GM19372 (cell line): ENCODE measurements around the gene F11R.
A peak's percentile ranks its signal among the peaks of the same experiment; 100 is the strongest.
"Not testable (repeated sequence)": the region's sequence is repeated elsewhere in the genome, so short reads cannot be mapped to it uniquely, and the experiment has no call there.

Experiments
- ATAC-seq: cut with Tn5 transposase; IDR thresholded peaks from one replicate; pipeline ENCODE4 v1.9.1; 2021; ENCODE audit warnings: mild to moderate bottlenecking, low read depth, moderate library complexity; ENCODE audit not compliant: unreplicated experiment

F11R gene

GRCh38 chr1:161020509-161021164 is at the start of gene F11R:
TSS of gene F11R (minus strand) at chr1:161021152. CDS start at chr1:161021073, 79 bp downstream.
- peak; percentile 38 for ATAC-seq

DNA sequence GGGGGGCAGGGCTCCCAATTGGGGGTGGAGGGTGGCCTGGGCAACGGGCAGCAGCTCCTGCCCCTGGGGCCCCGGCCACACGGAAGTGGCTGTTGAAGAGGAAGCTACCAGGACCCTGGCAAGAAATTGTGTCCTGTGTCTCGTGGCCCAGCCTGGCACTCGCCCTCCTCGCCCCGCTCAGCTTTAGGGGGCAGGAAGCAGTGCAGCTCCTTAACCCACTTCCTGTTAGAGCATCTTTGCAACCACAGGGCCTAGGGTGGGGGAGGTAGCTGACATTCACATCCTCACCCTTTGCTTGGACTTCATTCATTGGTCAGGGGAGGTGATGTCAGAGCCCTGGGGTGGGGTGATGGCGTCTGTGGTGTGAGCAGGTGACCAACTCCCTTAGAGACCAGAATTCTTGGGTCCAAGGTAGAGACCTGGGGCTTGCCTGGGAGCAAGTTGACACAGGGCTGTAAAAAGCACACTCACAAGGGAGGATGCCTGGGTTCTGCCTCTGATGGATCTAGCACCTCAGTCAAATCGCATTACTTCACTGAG is 48.8 kb upstream of the F11R start, which contains the start of gene ARHGAP30:
TSS of gene ARHGAP30 (minus strand) at position 161 of the 540 bp plus-strand sequence. CDS start 267 bp downstream, outside the sequence.
- ATAC-seq = peak; percentile 84

GRCh38 chr1:161069241-161069640 is 48.3 kb upstream of the F11R start:
- ATAC-seq = no peak

- peak; percentile 58 for ATAC-seq
Measured at GRCh38 chr1:161068306-161069234, 47.6 kb upstream of the F11R start.

DNA sequence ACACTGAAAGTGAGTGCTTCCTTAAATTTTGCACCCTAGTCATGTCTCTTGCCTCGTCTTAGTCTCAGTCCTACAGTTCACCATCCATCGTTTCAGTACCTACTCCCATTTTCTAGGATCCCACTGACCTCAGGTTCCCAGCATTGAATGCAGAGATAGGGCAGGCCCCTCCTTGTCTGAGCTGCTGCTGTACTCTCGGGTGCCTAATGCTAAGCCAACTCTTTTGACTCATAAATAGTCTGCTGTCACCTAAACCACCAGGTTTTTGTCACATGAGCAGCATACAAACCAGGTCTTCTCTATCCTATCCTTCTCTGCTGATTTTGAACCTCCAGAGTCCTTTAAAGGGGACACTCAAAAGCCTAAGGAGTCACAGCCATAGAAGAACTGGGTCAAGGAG is 45.7 kb upstream of the F11R start:
- ATAC-seq = no peak

- ATAC-seq = not testable (repeated sequence)
Measured at GRCh38 chr1:161065681-161066080, 44.7 kb upstream of the F11R start.

DNA sequence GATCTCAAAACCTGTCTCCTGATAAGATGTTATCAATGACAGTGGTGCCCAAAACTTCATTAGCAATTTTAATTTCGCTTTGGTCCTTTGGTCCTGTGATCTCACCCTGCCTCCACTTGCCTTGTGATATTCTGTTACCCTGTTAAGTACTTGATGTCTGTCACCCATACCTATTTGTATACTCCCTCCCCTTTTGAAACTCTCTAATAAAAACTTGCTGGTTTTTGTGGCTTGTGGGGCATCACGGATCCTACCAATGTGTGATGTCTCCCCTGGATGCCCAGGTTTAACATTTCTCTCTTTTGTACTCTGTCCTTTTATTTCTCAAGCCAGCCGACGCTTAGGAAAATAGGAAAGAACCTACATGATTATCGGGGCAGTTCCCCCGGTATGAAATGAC is 43.0 kb upstream of the F11R start:
- not testable (repeated sequence) for ATAC-seq

GRCh38 chr1:161061419-161061818 is 40.5 kb upstream of the F11R start:
- no peak for ATAC-seq

DNA sequence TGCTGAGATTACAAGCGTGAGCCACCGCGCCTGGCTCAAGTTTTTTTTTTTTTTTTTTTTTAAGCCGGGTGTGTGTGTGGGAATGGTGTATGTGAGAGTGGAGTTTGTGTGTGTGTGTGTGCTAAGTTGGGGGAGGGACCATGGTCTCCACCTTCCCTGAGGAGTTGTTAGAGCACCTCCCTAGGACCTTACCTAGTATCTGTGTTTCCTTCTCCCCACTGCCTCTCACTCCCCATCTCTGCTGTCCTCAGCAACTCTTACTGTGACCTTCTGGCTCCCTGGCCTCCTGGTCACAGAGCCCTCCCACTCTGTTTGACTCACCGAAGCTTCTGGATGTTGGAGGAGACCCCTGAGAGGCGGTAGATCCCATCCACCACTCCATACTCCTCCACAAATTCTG is 38.3 kb upstream of the F11R start:
- ATAC-seq = no peak

GRCh38 chr1:161054805-161055204 is 33.9 kb upstream of the F11R start:
- no peak for ATAC-seq

DNA sequence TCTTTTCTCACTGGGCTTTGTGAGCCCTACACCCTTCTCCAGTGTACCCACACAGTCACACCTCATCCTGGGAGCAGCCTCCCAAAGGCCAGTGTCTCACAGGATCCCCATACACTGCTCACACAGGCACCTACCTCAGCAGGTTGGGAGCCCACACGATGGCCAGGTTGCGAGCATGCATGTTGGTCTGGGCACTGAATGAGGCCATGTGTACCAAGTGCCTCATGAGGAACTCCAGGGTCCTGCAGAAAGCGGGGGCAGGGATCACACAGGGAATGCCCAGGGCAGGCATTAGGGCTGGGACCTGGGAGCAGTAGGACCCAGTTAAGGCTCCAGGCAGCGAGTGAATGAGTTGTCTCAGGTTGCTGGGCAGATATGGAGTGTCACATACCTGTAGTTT is 33.3 kb upstream of the F11R start:
- no peak for ATAC-seq

GRCh38 chr1:161052899-161053298 is 31.9 kb upstream of the F11R start:
- no peak for ATAC-seq

DNA sequence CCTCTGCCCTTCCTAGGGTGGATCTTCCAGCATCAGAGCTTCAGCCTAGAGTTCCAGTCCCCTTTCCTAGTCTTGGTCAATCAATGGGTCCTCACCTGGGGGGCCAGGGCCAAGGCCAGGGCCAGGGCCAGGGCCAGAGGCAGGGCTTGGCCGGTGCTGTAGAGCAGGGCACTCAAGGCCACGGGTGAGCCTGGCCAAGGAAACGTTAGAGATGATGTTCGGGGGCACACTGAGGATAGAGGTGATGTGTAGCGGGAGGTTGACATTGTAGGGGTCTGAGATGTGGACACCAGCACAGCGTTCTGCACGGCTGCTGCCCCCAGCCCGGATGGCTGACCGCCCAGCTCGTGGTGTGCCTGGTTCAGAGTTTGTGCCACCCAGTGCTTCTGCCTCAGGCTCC is 30.3 kb upstream of the F11R start:
- ATAC-seq = no peak

DNA sequence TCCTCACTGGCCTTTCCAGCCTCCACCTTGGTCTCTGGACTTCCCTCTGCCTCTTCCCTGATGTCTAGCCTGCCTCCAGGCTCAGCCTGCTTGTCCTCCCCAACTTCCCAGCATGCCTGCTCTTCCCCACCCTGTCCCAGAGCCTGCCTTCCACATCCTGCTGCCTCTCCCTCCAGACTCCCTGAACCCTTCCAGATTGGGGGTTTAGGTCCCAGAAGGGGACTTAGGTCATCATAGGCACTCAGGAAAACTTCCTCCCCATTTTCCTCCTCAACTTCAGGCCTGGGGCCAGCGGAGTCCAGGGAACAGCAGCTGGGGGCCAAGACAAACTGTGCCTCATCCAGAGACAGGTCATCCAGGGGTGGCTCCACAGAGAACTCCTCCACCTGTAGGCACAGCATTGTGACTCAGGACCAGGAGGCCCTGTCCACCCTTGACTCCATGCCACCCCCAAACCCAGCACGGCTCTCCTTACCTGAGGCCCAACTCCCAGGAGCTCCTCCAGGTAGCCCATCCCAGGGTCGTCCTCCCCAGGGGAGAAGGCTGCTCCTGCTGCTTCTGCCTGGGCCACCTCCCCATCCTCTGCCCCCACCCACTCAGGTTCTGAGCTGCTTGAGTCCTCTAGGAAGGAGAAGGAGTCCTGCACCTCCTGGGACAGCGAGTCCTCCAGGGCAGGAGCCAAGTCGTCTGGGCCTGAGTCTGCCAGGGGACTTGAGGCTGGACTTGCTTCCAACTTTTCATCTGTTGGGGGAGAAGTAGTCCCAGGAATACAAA is 28.2 kb upstream of the F11R start:
- no peak for ATAC-seq

DNA sequence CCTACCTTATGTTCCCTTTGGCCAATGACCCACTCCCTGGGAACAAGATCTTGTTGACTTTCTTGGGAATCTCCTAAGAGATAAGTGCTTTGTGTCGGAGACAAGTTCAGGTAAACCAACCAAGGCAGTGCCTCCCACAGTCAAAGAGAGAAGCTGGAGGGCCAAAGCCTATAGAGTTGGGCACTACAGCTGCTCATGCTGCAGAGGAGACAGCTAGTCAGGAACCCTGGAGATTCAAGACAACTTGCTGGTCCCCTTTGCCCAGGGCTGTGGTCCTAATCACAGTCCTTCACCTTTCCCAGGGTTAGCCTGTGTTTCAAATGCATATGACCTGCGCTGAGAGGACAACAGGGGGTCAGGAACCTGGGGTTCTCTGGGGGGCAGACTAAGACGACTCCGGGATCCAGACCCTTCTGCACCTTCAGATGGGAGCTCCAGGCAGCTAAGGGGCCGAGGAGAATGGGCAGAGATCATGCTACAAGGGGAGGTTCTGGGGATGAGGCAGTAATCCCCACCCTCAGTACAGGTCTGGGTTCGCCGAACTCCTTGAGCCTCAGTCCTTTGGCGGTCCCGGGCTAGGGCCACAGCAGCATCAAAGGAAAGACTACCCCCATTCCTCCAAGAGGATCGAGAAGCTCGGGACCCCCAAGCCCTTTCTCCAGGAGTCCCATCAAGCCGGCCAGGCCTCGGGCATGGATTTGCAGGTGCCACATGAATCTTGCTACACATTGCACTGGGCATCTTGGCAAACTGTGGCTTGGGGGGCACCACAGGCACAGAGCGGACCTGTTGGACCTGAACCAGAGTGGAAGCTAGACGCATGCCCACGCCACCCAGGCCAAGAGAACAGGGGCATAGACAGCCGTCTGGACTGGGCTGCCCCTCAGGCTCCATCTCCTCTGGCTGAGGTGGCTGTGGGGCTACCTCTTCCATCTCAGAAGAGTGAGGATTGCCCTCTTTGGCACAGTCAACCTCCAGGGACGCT is 26.8 kb upstream of the F11R start:
- ATAC-seq = no peak

DNA sequence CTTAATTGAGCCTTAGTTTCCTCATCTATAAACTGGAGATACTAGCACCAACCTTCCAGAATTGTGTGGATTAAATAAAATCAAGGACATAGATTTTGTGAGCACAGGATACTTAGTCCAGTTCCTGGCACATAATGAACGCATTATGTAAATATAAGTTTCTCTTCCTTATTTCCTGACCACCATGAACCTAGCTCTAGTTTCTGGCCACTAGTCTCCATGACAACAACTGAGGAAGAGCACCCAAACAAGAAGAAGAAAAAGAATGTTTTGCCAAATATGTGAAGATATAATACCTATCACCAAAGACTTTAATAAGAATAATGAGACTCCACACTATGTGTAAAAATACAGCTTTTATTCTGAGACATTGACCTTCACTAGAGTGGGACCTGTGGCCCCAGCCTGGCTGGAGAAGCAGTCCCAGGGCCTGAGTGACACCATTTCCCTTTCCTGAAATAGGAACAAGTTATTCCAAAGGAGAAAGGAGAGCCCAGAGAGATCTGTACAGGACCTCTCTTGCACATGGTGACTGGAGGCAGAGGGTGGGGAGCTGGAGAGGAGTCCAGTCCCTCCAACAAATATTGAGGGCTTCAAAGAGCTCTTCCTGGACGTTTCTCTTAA is 25.8 kb upstream of the F11R start:
- peak; percentile 34 for ATAC-seq

DNA sequence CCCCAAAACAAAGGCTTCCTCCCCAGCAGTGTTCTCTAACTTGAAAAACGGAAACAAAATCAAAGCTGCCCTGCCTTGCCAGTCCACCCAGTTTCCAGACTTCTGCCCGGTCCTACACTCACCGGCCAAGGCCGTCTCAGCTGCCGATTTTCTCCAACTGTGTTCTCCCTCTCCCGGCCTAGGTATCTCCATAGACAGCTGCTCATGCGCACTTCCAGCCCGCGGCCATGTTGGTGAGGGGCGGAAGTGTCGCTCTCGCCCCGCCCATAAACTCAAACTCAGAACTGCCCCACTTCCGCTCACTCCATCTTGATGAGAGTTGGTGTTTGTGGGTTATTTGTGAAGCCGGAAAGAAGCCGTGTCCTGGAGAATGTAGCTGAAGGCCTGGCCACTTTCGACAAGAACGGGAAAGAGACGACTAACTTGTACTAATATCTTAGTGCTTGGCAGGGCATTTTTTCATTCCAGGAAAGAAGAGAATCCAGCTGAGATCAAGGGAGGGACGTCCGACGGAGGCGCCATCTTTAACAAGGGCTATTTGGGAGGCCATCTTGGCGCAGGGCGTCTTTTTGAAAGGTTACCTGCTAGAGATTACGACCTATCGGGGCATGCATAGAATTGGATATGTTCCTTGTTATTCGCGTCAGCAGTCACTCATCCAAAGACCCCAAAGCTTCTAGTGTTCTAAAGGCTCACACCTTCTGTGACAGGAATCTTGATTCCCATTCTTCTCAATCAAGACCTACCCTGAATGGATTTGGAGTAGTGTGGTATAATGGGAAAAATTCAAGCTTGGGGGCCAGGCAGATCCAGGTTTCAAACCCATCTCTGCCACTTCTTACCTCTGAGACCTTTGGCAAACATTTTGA is 25.0 kb upstream of the F11R start, which contains the start of gene USF1:
TSS of gene USF1 (minus strand) at position 242 of the 869 bp plus-strand sequence. CDS start 2,702 bp downstream, outside the sequence.
- ATAC-seq = peak; percentile 61
